NOMO-1 treated with dmso at 0.1 percent for 144 hours (cell line): Measurements from ENCODE around the gene APP.
"Not testable (repeated sequence)": the region's sequence is repeated elsewhere in the genome, so short reads cannot be mapped to it uniquely, and the experiment has no call there.

Source experiments
- DNase-seq: peaks from one replicate; lab custom pipeline; 2025; ENCODE audit not compliant: unreplicated experiment; lab: John Stamatoyannopoulos, UW

Gene APP

DNA sequence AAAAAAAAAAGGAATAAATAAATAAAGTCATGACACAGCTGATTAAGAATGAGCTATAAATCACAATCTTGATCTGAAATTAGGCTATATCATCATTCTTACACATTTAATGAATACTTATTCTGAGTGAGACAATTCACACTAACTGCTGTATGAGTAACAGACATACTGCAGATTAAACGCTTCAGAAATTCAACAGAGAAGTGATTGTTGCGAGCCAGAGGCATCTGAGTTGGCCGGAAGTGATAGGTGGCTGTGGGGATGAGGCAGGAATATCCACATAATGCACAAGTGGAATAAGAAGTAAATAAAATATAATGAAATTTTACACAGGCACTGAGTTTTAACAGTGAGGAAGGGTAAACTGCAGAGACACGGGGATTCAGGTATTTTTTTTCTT, 142.4 kb downstream of the APP start:
- DNase-seq: no peak

DNA sequence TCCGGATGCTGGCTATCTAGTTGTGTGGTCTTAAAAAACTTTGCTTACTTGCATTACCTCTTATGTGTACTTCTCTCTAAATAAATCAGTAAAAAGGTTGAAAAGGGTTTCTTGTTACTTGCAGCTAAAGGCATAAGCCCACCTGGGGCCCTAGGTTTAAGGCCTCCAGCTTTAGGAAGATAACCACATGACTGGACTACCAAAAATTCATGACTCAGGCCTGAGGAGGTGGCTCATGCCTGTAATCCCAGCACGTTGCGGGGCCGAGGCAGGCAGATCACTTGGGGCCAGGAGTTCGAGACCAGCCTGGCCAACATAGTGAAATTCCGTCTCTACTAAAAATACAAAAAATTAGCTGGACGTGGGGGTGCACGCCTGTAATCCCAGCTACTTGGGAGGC, 142.9 kb downstream of the APP start:
- DNase-seq: no peak

DNA sequence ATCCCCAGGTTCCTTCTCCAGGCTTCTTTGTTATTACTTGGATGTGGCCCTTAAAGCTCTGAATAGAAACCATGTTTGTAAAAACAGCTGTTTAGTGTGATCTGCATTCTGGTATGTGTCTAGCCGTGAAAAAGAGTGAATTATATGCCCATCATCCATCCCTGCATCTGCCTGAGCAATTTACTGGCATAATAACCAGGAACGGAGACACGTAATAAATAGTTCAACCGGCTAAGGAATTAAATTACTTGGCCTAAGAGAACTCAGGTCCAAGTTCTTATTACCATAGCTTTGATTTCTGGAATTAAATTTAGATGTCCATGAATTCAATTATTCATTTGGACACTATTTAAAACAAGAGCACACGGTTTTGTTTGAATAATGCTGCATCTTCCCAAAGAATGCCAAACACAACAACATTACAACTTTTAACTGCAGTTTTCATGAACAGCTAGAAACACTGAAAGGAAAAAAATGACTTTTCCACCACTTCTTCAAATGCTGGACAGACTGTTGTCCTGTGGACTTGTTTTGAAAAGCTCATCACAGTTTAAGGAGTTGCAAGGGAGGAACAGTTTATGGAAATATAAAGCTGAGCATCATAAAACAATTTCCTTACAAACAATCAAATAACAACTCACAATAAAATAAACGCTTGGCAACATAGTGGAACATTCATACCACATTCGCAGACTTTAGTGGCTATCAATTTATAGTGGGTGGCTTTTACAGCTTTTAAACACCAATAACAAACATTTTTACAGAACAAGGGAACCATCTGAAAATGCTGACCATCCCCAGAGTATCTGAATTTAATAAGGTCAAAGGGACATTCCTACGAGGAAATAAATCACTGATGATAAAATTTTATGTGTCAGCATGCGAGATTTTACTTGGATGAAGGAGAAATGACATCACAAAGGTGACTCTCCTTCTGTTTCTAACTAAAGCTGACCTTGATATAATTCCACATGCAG, 144.7 kb downstream of the APP start:
- no peak for DNase-seq

DNA sequence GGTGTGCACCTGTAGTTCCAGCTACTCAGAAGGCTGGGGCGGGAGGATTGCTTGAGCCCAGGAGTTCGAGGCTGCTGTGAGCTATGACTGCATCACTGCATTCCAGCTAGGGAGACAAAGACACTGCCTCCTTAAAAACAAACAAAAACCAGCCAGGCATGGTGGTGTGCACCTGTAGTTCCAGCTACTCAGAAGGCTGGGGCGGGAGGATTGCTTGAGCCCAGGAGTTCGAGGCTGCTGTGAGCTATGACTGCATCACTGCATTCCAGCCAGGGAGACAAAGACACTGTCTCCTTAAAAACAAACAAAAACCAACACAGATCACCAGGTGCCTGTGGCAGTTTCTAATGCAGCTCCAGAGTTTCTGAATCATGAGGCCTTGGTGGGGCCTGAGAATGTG, 147.2 kb downstream of the APP start:
- DNase-seq: not testable (repeated sequence)

DNA sequence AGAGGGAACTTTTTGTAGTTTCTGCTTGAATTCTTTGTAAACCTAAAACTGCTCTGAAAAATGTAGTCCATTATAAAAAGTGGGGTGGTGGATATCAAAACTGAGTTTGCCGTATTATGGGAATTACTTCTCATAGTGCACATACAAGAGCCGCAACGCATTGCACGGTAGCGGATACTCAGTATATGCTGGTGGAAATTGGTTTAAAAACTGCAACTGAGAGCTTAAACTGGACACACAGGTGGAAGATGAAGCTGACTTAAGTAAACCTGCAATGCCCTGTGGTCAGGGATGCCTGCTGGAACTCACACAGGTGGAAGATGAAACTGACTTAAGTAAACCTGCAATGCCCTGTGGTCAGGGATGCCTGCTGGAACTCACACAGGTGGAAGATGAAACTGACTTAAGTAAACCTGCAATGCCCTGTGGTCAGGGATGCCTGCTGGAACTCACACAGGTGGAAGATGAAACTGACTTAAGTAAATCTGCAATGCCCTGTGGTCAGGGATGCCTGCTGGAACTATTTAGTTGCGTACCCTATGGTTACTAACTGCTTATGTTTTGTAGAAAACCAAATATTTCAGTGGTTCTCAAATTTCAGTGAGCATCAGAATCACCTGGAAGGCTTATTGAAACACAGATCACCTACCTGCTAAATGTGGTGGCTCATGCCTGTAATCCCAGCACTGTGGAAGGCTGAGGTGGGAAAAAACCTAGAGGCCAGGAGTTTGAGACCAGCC, 147.8 kb downstream of the APP start:
- not testable (repeated sequence) for DNase-seq

DNA sequence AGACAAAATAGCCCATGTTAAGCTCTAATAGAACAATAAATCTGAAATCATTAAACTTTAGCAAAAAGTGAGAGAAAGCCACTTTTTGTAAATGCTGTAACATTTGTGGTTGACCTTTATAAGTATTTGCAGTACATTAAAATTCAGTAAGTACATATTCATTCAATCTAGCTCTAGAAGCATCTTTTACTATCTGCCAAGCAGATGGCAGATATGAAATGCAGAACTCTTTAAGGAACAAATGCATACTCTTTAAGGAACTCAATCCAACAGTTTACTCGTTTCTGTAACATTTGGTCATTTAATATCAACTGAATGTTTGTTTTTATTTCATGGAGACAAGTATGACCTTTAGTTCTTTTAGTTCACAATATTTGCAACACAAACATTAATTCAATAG, 150.1 kb downstream of the APP start:
- DNase-seq: no peak

DNA sequence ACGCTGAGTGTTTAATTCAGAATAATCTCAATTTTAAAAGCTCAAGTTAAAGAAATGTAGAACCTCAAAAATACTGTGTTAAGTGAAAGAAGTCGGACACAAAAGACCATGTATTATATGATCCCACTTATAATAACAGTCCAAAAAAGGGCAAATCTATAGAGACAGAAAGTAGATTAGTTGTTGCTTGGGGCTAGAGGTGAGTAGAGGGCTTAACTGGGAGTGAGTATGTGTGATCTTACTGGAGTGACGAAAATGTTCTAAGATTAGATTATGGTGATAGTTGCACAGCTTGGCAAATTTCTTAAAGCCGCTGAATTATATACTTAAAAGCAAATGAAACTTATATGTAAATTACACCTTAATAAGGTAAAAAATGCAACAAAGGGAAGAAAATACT, 150.5 kb downstream of the APP start:
- no peak for DNase-seq

DNA sequence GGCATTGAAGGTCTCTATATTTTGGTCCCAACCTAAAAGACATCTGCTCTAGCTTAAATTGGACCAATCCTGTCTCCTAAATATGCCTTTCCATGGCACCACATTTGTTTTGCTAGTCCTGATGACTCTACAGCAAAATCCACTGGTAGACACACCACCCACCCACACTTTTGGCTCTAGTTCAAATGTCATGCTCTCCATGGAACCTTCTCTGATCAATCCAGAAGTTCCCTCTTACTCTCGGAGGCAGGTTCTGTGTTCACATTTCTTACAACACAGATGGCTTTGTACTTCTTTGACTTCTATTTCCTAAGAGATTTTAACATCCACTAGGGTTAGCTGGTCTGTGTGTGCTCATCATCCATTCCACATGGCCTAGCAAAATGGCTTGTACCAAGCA, 151.3 kb downstream of the APP start:
- DNase-seq: no peak

DNA sequence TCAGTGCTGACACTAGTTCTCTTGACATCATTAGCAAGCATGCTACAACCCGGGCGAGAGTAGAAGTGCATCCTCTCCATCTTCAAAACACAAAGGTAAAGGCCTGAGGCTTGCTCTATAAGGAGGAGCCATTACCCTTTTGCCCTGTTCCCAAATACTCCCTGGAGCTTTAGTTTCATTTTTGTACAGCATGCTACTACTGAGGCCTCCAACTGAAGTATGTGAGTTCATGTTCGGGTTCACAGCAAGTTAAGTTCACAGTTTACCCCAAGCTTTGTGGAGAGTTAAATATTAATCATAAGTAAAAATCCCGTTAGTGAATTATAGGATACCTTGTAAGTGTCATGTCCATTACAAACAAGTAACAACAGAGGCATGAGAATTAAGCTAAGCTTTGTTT, 156.6 kb downstream of the APP start:
- DNase-seq: no peak

DNA sequence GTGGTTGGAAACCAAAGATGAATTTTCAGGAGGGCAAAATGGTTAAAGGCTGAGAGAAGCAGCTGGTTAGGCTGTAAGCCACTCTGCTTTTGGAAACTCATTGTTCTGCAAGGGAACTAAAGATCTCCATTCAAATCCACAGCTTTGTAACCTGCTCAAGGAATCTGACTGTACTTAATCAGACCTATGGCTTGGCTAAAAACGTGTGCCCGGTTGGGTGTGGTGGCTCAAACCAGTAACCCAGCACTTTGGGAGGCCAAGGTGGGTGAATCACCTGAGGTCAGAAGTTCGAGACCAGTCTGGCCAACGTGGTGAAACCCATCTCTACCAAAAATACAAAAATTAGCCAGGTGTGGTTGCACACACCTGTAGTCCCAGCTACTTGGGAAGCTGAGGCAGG, 158.1 kb downstream of the APP start:
- DNase-seq: not testable (repeated sequence)

DNA sequence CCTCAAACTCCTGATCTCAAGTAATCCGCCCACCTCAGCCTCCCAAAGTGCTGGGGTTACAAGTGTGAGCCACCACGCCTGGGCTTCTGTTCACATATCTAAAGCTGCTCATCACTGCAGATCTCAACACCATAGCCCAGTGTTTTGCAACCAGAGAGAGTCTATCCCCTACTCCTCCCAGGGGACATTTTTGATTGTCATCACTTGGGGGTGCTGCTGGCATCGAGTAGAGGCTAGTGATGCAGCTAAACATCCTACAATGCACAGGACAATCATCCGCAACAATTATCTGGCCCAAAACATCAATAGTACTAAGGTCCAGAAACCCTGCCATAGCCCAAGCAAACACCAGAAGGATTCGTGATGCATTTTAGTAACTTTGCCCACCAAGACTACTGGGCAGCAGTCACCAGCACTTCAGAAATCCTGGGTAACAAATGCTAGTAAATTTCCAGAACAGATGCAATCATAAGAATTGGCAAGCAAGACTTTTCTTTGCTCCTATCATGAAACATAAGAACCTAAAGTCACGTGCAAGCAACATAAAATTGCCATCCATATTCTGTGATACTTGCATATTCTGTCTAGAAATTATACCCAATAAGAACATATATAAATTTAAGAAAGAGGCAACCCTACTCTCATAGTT, 159.2 kb downstream of the APP start:
- no peak for DNase-seq

DNA sequence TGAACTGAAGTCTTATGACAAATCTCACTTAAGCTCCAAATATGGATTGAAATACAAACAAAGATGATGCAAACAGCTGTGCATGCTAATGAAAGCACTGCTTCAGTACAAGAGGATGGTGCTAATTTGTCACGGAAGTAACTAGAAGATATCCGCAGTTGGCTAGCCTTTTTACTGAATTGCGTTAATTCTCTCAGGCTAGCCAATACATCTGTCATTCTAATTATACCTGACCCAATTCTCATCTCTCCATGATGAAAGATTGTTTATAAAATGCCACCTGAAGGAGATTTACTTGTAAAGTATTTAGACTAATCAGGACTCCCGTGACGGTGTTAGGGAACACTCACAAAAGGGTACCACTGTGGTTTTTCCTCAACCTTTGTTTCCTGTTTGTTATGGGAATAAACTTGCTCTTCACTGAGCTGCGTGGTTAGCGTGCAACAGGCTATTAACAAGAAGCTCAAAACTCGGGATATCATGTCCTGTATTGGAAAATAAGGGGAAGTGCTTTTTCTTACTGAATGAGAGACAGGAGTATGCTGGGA, 162.5 kb downstream of the APP start:
- DNase-seq: no peak

DNA sequence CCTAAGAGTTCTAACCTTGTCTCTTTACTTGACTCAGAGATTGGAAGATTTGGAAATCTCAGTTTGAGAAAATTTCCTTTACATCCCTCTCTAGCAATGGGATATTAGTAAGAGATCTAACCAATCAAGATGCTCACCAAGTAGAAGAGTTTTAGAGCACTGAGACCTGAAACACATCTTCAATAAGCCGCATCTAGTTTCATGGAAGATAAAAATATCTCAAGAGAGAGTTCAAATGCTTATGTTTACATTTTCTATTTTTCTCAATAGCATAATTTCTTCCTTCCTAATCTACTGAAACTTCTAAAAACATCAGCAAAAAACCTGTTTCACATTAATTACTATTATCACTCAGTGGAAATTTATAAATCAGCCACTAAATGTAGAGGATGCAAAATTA, 165.1 kb downstream of the APP start:
- no peak for DNase-seq

DNA sequence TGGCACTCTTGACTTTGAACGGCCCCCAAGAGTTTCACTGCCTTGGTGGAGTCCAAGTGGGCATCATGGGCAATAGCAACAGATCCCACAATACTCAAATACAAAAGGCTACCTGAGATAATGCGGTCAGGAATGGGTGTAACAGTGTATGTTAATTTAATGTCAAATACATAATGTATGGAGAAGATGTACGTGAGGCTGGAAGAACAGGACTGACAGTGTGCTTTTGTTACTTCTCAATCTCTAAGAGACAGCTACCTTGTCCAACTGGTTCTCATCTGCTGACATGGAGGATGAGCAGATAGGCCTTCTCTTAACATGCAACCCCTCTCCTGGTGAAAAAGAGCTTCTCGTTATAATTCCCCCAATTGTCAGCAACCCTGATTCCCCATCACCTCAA, 167.2 kb downstream of the APP start:
- DNase-seq: no peak

DNA sequence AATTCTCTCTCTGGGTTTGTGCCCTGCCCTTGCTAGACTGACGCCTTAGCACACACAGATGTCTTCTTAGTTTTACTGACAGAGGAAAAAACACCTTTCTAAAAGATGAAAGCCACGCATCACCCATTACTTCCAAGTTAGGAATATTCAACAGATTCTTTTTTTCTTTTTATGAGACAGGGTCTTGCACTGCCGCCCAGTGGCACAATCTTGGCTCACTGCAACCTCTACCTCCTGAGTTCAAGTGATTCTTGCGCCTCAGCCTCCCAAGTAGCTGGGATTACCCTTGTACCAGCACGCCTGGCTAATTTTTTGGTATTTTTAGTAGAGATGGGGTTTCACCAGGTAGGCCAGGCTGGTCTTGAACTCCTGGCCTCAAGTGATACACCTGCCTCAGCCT, 169.2 kb downstream of the APP start:
- DNase-seq: no peak

DNA sequence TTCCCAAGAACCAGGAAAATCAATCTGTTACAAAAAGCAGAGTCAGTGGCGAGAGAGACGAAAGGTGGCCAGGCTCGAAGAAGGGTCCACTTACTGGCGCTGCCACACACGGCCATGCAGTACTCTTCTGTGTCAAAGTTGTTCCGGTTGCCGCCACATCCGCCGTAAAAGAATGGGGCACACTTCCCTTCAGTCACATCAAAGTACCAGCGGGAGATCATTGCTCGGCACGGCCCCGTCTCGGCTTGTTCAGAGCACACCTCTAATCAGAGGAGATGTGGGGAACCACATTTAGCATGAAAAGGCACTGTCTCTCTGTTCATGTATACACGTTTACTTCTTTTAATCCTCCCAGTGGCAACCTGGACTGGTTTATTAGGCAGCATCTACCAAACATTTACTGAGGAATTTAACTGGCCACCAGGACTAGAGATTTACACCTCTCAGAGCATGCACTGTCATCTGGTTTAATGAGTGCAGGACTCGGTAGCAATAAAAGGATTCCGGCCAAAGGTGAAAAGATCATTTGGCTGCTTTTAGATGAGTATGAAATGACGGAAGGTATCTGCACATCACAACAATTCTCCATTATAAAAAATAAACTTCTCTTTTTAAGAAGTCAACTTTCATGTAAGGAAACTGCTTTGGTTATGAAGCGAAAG, 170.5 kb downstream of the APP start:
- no peak for DNase-seq

DNA sequence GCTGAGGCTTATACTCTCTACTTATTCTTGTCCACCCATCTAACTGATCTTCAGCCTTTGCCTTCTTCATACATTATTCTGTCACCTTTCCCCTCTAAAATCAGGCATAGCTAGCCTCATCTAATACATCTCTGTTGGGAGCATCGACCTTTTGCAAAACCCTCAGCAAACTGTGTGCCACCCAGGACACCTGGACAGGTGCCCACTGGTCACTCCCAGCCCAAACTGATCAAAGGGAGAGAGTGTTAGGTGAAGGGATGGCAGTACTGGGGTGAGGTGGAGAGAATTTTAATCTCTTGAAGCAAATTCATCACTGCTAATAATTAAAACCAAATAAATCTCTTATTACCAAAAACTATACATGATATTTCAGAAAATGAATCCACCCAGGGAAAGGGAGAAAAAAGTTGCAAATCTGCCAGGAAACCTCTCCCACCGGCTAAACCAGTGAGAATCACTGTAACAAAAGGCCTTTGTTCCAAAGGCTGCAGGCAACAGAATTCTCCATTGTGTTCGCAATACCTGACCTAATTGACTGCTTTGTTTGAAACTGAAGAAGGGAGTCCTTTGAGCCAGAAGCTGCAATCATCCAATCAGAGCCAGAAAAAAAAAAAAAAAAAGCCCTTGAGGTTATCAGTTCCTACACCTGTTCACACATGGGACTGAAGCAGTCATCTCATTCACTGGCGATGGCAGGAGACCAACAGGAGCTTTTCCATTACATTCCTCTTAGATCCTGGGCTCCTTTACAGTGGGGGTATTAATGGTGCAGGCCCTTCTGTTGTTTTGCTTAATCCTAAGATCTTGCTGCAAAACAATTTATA, 172.6 kb downstream of the APP start:
- no peak for DNase-seq

DNA sequence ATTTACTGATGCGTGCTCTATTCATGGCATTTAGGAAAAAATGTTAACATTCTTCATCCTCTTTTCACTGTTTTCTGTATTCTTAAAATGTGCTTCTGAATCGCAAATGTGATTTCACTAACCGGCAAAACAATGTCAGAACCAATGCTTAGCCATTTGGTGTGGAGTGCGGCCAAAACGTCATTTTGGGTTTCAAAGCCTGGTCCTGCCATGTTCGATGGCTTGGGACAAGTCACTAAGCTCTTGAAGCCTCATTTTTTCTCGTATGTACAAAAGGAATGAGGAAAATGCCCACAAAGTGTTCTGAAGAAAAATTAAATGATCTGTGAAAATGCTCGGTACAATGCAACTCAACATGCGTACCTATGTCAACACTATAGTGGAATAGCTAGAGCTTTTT, 175.3 kb downstream of the APP start:
- DNase-seq: no peak

DNA sequence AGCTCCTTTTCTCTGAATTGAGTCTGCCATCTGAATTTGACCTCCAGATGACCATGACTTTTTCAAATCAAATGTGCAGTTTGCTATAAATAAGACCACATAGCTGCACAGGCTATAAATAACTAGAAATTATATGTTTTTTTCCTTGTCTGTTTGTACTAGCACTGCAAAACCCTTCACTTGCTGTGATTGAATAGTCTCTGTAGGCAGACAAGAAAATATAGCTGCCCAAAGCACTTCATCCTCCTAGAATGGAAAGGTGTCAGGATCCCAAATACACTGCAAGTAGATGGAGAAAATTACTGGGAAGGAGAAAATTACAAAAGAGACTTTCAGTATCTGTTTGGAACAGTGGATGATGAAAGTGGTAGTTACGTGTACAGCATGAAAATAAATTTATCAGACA, 175.8 kb downstream of the APP start:
- no peak for DNase-seq

DNA sequence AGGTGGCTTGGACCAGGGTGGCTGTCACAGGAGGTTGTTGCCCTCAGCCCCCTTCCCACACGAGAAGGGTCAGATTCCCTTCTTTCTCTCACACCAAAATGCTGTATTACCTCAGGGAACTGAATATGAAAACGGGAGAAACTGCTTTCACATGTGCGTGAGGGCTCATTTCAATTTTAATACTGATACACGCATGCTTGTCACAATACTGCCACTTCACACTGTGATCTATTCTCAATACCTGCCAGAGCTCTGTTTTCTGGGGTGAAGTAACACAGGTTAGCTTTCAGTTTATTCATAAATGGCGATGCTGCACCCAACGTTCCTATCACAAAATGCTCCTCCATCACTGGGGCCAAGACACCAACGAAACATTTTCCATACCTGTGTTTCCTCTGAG, 181.8 kb downstream of the APP start:
- no peak for DNase-seq
